Activated naive CD4-positive, alpha-beta T cell treated with anti-CD3 and anti-CD28 coated beads, Interleukin-2, amount 10 ng/mL, durations not matched to agents 7 days and 5 days (primary cell): Measurements from ENCODE around the gene CA11.
"Not testable (repeated sequence)": the region's sequence is repeated elsewhere in the genome, so short reads cannot be mapped to it uniquely, and the experiment has no call there.

Source experiments
- CTCF ChIA-PET: fragments of 350-600 bp; sonication (Branson Sonifier 250); formaldehyde crosslinking; loops from one replicate; lab custom pipeline; 2021; ENCODE audit warnings: antibody characterized with exemption; lab: Charles Lee
- DNase-seq: peaks from one replicate; pipeline ENCODE4 v3.0.0-alpha.2; 2020
- H3K27ac Mint-ChIP-seq: one replicate; pipeline ENCODE4 v1.8.0; 2021; ENCODE audit warnings: mild to moderate bottlenecking, moderate library complexity, mixed read lengths
- H3K27me3 Mint-ChIP-seq: one replicate; pipeline ENCODE4 v1.8.0; 2021; ENCODE audit warnings: mild to moderate bottlenecking, mixed read lengths
- H3K36me3 Mint-ChIP-seq: one replicate; pipeline ENCODE4 v1.8.0; 2021; ENCODE audit warnings: mixed read lengths
- H3K4me1 Mint-ChIP-seq: one replicate; pipeline ENCODE4 v1.8.0; 2021; ENCODE audit warnings: mixed read lengths
- H3K4me3 Mint-ChIP-seq: one replicate; pipeline ENCODE4 v1.8.0; 2021; ENCODE audit warnings: mild to moderate bottlenecking, moderate library complexity, mixed read lengths
- H3K9me3 Mint-ChIP-seq: one replicate; pipeline ENCODE4 v1.8.0; 2021; ENCODE audit warnings: mixed read lengths

The CA11 gene

GRCh38 chr19:48661711-48662090, 15.7 kb upstream of the CA11 start:
- Mint-ChIP-seq H3K4me1 (peaks cover 13% of the 10 kb centered on the region), H3K27ac (no peak overlapping the region), H3K9me3 (no peaks in the 10 kb centered on the region), H3K27me3 (peaks cover 21% of the 10 kb centered on the region), H3K4me3 (no peak overlapping the region), H3K36me3 (no peaks in the 10 kb centered on the region)
- CTCF ChIA-PET: interaction anchor here (1.4 kb wide), 1 partner anchor 16 kb away, joined by 3 read pairs; the partner anchor contains the start of gene CA11
- no peak for DNase-seq

GRCh38 chr19:48660852-48661710, 15.1 kb upstream of the CA11 start:
- CTCF ChIA-PET: interaction anchor here (1.4 kb wide), 1 partner anchor 15 kb away, joined by 3 read pairs; the partner anchor contains the start of gene CA11
- H3K36me3 Mint-ChIP-seq: no peaks in the 10 kb centered on the region
- DNase-seq: peak; percentile 88
- peak overlapping the region; percentile 43 for H3K4me3 Mint-ChIP-seq
- peak overlapping the region; percentile 89 for H3K27ac Mint-ChIP-seq
- no peaks in the 10 kb centered on the region for H3K9me3 Mint-ChIP-seq
- peaks cover 13% of the 10 kb centered on the region for H3K4me1 Mint-ChIP-seq
- H3K27me3 Mint-ChIP-seq: peaks cover 28% of the 10 kb centered on the region

GRCh38 chr19:48659768-48660167, 13.8 kb upstream of the CA11 start:
- Mint-ChIP-seq H3K9me3 (no peaks in the 10 kb centered on the region), H3K27me3 (peaks cover 31% of the 10 kb centered on the region), H3K36me3 (no peaks in the 10 kb centered on the region), H3K4me1 (peaks cover 13% of the 10 kb centered on the region), H3K27ac (no peak overlapping the region), H3K4me3 (no peak overlapping the region)
- DNase-seq: no peak
- CTCF ChIA-PET: no interaction called here

- peaks cover 18% of the 10 kb centered on the region for H3K4me1 Mint-ChIP-seq
- no peak overlapping the region for H3K27ac Mint-ChIP-seq
- no peak overlapping the region for H3K4me3 Mint-ChIP-seq
- no peaks in the 10 kb centered on the region for H3K9me3 Mint-ChIP-seq
- H3K27me3 Mint-ChIP-seq: peaks cover 38% of the 10 kb centered on the region
- no peak for DNase-seq
- H3K36me3 Mint-ChIP-seq: no peaks in the 10 kb centered on the region
- CTCF ChIA-PET: no interaction called here
These were observed 12.5 kb upstream of the CA11 start for GRCh38 chr19:48658483-48658882.

- H3K36me3 Mint-ChIP-seq, H3K9me3 Mint-ChIP-seq, DNase-seq, H3K27ac Mint-ChIP-seq, H3K4me3 Mint-ChIP-seq, CTCF ChIA-PET: not testable (repeated sequence)
- Mint-ChIP-seq H3K27me3 (peaks cover 38% of the 10 kb centered on the region), H3K4me1 (peaks cover 20% of the 10 kb centered on the region)
These were observed 11.8 kb upstream of the CA11 start for GRCh38 chr19:48657828-48658227.

- no peaks in the 10 kb centered on the region for H3K36me3 Mint-ChIP-seq
- DNase-seq: no peak
- H3K27ac Mint-ChIP-seq: no peak overlapping the region
- H3K4me1 Mint-ChIP-seq: peaks cover 26% of the 10 kb centered on the region
- CTCF ChIA-PET: no interaction called here
- H3K4me3 Mint-ChIP-seq: no peak overlapping the region
- peaks cover 38% of the 10 kb centered on the region for H3K27me3 Mint-ChIP-seq
- H3K9me3 Mint-ChIP-seq: no peaks in the 10 kb centered on the region
These were observed 11.0 kb upstream of the CA11 start for GRCh38 chr19:48656840-48657474.

- H3K27me3 Mint-ChIP-seq: peaks cover 38% of the 10 kb centered on the region
- H3K4me3 Mint-ChIP-seq: no peak overlapping the region
- no peak for DNase-seq
- no peaks in the 10 kb centered on the region for H3K9me3 Mint-ChIP-seq
- CTCF ChIA-PET: no interaction called here
- no peaks in the 10 kb centered on the region for H3K36me3 Mint-ChIP-seq
- H3K4me1 Mint-ChIP-seq: peaks cover 29% of the 10 kb centered on the region
- H3K27ac Mint-ChIP-seq: no peak overlapping the region
These were observed 8.5 kb upstream of the CA11 start for GRCh38 chr19:48654299-48655059.

GRCh38 chr19:48651683-48652048, 5.7 kb upstream of the CA11 start:
- Mint-ChIP-seq H3K4me3 (no peak overlapping the region), H3K9me3 (no peaks in the 10 kb centered on the region), H3K36me3 (no peaks in the 10 kb centered on the region), H3K27ac (no peak overlapping the region), H3K27me3 (peaks cover 17% of the 10 kb centered on the region), H3K4me1 (peaks cover 49% of the 10 kb centered on the region)
- no peak for DNase-seq
- CTCF ChIA-PET: interaction anchor here (1.4 kb wide), 1 partner anchor 185 kb away, joined by 4 read pairs; no protein-coding TSS in a partner anchor

GRCh38 chr19:48650974-48651682, 5.1 kb upstream of the CA11 start:
- H3K27ac Mint-ChIP-seq: peak overlapping the region; percentile 56
- H3K36me3 Mint-ChIP-seq: no peaks in the 10 kb centered on the region
- CTCF ChIA-PET: interaction anchor here (0.7 to 1.4 kb wide), 2 partner anchors 11 to 186 kb away, joined by 3 to 4 read pairs; no protein-coding TSS in a partner anchor
- H3K4me1 Mint-ChIP-seq: peaks cover 52% of the 10 kb centered on the region
- H3K9me3 Mint-ChIP-seq: no peaks in the 10 kb centered on the region
- no peak for DNase-seq
- peaks cover 11% of the 10 kb centered on the region for H3K27me3 Mint-ChIP-seq
- no peak overlapping the region for H3K4me3 Mint-ChIP-seq

- Mint-ChIP-seq H3K36me3 (no peaks in the 10 kb centered on the region), H3K27ac (peak overlapping the region; percentile 79), H3K9me3 (no peaks in the 10 kb centered on the region), H3K4me3 (no peak overlapping the region), H3K4me1 (peaks cover 68% of the 10 kb centered on the region), H3K27me3 (peaks cover 13% of the 10 kb centered on the region)
- CTCF ChIA-PET: interaction anchor here (1.5 kb wide), 1 partner anchor 194 kb away, joined by 3 read pairs; no protein-coding TSS in a partner anchor
- no peak for DNase-seq
These were observed 2.1 kb upstream of the CA11 start for GRCh38 chr19:48648134-48648533.

- H3K4me1 Mint-ChIP-seq: peaks cover 56% of the 10 kb centered on the region
- H3K27me3 Mint-ChIP-seq: peaks cover 16% of the 10 kb centered on the region
- no peak for DNase-seq
These were observed 782 bp upstream of the CA11 start for GRCh38 chr19:48646722-48647216.

GRCh38 chr19:48645620-48646000, 377 bp downstream of the CA11 start:
- CTCF ChIA-PET: interaction anchor here (0.6 to 3.4 kb wide), 15 partner anchors 11 to 254 kb away, joined by 3 to 31 read pairs (median 4); partner anchors contain the start of genes HSD17B14 and NUCB1
- Mint-ChIP-seq H3K4me1 (peaks cover 53% of the 10 kb centered on the region), H3K36me3 (no peaks in the 10 kb centered on the region), H3K27ac (peak overlapping the region; percentile 81), H3K4me3 (peak overlapping the region; percentile 75), H3K27me3 (peaks cover 16% of the 10 kb centered on the region), H3K9me3 (no peaks in the 10 kb centered on the region)
- no peak for DNase-seq

More at GRCh38 chr19:48646722-48647216, 782 bp upstream of the CA11 start:
- CTCF ChIA-PET: interaction anchor here (1.0 to 3.4 kb wide), 5 partner anchors 12 to 196 kb away, joined by 4 to 31 read pairs (median 13); no protein-coding TSS in a partner anchor
- no peaks in the 10 kb centered on the region for H3K36me3 Mint-ChIP-seq
- no peaks in the 10 kb centered on the region for H3K9me3 Mint-ChIP-seq
- peak overlapping the region; percentile 75 for H3K4me3 Mint-ChIP-seq
- H3K27ac Mint-ChIP-seq: peak overlapping the region; percentile 77
